A549 (cell line): ENCODE data around the gene TOGARAM1. TPM values are rescaled to one million over a fixed set of nuclear protein-coding genes. Genes with fewer than 3 reads are reported as not detected.

Experiments
- ATAC-seq, 2 experiments: fragments of 200-7000 bp in 1 of 2; fragments of >200 bp in 1 of 2; cut with Nextera tagmentation in 1 of 2; cut with Tn5 transposase in 1 of 2; 3 replicates each; pipeline versions ENCODE4 v1.8.0 to v1.9.1; 2018 to 2020; ENCODE audit warnings: mild to moderate bottlenecking in 1 of 2, moderate library complexity in 1 of 2
- CTCF ChIA-PET: fragments of 300-600 bp; sonication (Branson Sonifier 250); formaldehyde crosslinking; extraction: SDS; loops from one replicate; lab custom pipeline; 2021; ENCODE audit warnings: antibody characterized with exemption, inconsistent platforms; lab: Yijun Ruan, JAX
- POLR2A ChIA-PET: fragments of 350-600 bp; formaldehyde crosslinking; extraction: SDS; loops from one replicate; lab custom pipeline; 2021; ENCODE audit warnings: antibody characterized with exemption, inconsistent platforms; lab: Yijun Ruan, JAX
- DNase-seq, 2 experiments: peaks; one replicate each; pipeline versions ENCODE4 v3.0.0 to v3.0.0-alpha.2; 2011 to 2016; ENCODE audit warnings: low read depth in 1 of 2, low spot score in 1 of 2
- FAIRE-seq: peaks from 2 replicates; lab custom pipeline; 2011; peaks lifted over from hg19 to GRCh38; lab: Jason Lieb, UNC
- H3K27ac ChIP-seq, 2 experiments: fragments of >200 bp; sonication (Bioruptor Twin); formaldehyde crosslinking; 3 replicates each; pipeline ENCODE4 v1.5.1; 2016 to 2017
- H3K4me1 ChIP-seq: fragments of >200 bp; sonication (Bioruptor Twin); formaldehyde crosslinking; 3 replicates; pipeline ENCODE4 v1.6.1; 2016
- H3K4me2 ChIP-seq: fragments of >200 bp; sonication (Bioruptor Twin); formaldehyde crosslinking; 3 replicates; pipeline ENCODE4 v1.6.1; 2016
- H3K4me3 ChIP-seq: fragments of >200 bp; sonication (Bioruptor Twin); formaldehyde crosslinking; 3 replicates; pipeline ENCODE4 v1.5.1; 2016
- H3K9me3 ChIP-seq: fragments of >200 bp; sonication (Bioruptor Twin); formaldehyde crosslinking; 3 replicates; pipeline ENCODE4 v1.6.1; 2016
- CBX2 ChIP-seq: fragments of 200-600 bp; sonication (generic); IDR thresholded peaks from 2 replicates; pipeline ENCODE4 v1.6.1; 2016; ENCODE audit warnings: low read depth, mild to moderate bottlenecking, borderline replicate concordance
- CHD4 ChIP-seq: fragments of 200-600 bp; sonication (generic); IDR thresholded peaks from 2 replicates; pipeline ENCODE4 v1.6.1; 2016; ENCODE audit warnings: antibody characterized with exemption, mild to moderate bottlenecking, borderline replicate concordance
- CTCF ChIP-seq: fragments of >200 bp; sonication (Bioruptor Twin); formaldehyde crosslinking; IDR thresholded peaks from 3 replicates; pipeline ENCODE4 v1.5.1; 2016
- E2F6 ChIP-seq: IDR thresholded peaks from 2 replicates; pipeline ENCODE4 v1.6.1; 2012; ENCODE audit warnings: low read depth, borderline replicate concordance
- EHF ChIP-seq: fragments of 250-450 bp; sonication (Bioruptor Pico); IDR thresholded peaks from 2 replicates; pipeline ENCODE4 v1.5.0; 2020; ENCODE audit warnings: mild to moderate bottlenecking
- EHMT2 ChIP-seq: fragments of 200-600 bp; sonication (generic); IDR thresholded peaks from 2 replicates; pipeline ENCODE4 v1.6.1; 2016; ENCODE audit warnings: antibody characterized with exemption, low read depth, mild to moderate bottlenecking, moderate library complexity
- FOSL2 ChIP-seq, 2 experiments: fragments of 450-650 bp in 1 of 2; fragments of >200 bp in 1 of 2; sonication (Bioruptor Twin) in 1 of 2; formaldehyde crosslinking; IDR thresholded peaks; 2 replicates each; pipeline versions ENCODE4 v1.5.0 to v1.6.1; 2016 to 2020; ENCODE audit warnings: mild to moderate bottlenecking in 1 of 2, moderate library complexity in 1 of 2
- HEYL ChIP-seq: fragments of 250-450 bp; sonication (Bioruptor Pico); IDR thresholded peaks from 2 replicates; pipeline ENCODE4 v1.8.0; 2021; ENCODE audit warnings: mild to moderate bottlenecking, moderate library complexity
- KDM1A ChIP-seq: fragments of 200-600 bp; sonication (generic); IDR thresholded peaks from 2 replicates; pipeline ENCODE4 v1.6.1; 2016; ENCODE audit warnings: low read depth, mild to moderate bottlenecking
- KDM5A ChIP-seq: fragments of 200-600 bp; sonication (generic); IDR thresholded peaks from 2 replicates; pipeline ENCODE4 v1.6.1; 2016; ENCODE audit warnings: antibody characterized with exemption, mild to moderate bottlenecking
- MAZ ChIP-seq: fragments of 150-350 bp; IDR thresholded peaks from 2 replicates; pipeline ENCODE4 v1.6.1; 2014; ENCODE audit warnings: antibody characterized with exemption, low read depth, low read length, borderline replicate concordance
- MYC ChIP-seq: IDR thresholded peaks from 2 replicates; pipeline ENCODE4 v1.6.1; 2012; ENCODE audit warnings: mild to moderate bottlenecking, inconsistent platforms, low read length, improper control_type of control experiment, borderline replicate concordance
- NFE2L2 ChIP-seq: fragments of 150-350 bp; conservative IDR thresholded peaks from 2 replicates; pipeline ENCODE4 v1.6.1; 2014; ENCODE audit warnings: low read length
- NPAS2 ChIP-seq: fragments of 250-450 bp; sonication (Bioruptor Pico); IDR thresholded peaks from 2 replicates; pipeline ENCODE4 v1.8.0; 2022; ENCODE audit warnings: mild to moderate bottlenecking, moderate library complexity, borderline replicate concordance
- ZC3H11A ChIP-seq: fragments of 450-650 bp; IDR thresholded peaks from 2 replicates; pipeline ENCODE4 v1.6.1; 2014; ENCODE audit warnings: antibody characterized with exemption, mild to moderate bottlenecking
- ZNF302 ChIP-seq: fragments of 250-450 bp; sonication (Bioruptor Pico); IDR thresholded peaks from 2 replicates; pipeline ENCODE4 v1.9.0; 2021; ENCODE audit warnings: inconsistent platforms, mild to moderate bottlenecking, moderate library complexity
- WGBS: methylation state at CpG from one replicate; pipeline ENCODE4 v1.1.6; 2017; ENCODE audit errors: missing lambda C conversion rate; 5-methylcytosine and 5-hydroxymethylcytosine counted together
- polyA plus RNA-seq, 4 experiments: library from polyadenylated mRNA; depleted of rRNA in 3 of 4; stranded (reverse); fragments of >200 nt; fragmentation: RNase III in 1 of 4; extraction: RNeasy Plus Mini Kit Qiagen cat#74134 plus additional on column Dnase treatment in 1 of 4; gene quantifications; 2 replicates in 3 of 4; 3 replicates in 1 of 4; pipeline ENCODE4 v1.2.3, GENCODE V29; 2011 to 2017
- TF ChIP-seq, protein P1 (sequence below): fragments of 450-650 bp; IDR thresholded peaks from 2 replicates; pipeline ENCODE4 v1.6.1; 2014; ENCODE audit warnings: antibody characterized with exemption
- TF ChIP-seq, protein P2 (sequence below): fragments of >200 bp; sonication (Bioruptor Twin); formaldehyde crosslinking; IDR thresholded peaks from 2 replicates; pipeline ENCODE4 v1.6.1; 2016
- TF ChIP-seq, protein P3 (sequence below): fragments of 200-600 bp; sonication (generic); IDR thresholded peaks from 2 replicates; pipeline ENCODE4 v1.6.1; 2016; ENCODE audit warnings: antibody characterized with exemption, mild to moderate bottlenecking, moderate library complexity
- TF ChIP-seq, protein P4 (sequence below): fragments of 150-350 bp; IDR thresholded peaks from 2 replicates; pipeline ENCODE4 v1.6.1; 2014; ENCODE audit warnings: low read depth, mild to moderate bottlenecking, low read length

The TOGARAM1 gene
- polyA plus RNA-seq, 2 of the 4 experiments (the other 2 are of a cell fraction), result 7.6 to 17.6 TPM

DNA sequence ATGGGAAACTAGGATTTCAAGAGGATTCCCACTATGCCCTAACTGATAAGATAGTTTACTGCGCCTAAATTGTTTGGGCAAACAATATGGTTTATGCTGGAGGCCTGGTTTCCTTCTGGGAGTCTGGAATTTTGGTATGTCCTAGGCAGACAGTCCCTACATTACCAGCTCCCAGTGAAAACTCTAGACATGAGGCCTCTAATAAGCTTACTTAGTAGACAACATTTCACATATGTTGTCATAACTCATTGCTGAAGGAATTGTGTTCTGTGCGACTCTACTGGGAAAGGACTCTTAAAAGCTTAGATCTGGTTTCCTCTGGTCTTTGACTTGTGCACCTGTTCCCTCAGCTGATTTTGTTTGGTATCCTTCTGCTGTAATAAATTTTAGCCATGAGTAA, 104.0 kb downstream of the TOGARAM1 start:
- TF ChIP-seq KDM5A (no peak), CBX2 (no peak), E2F6 (no peak), EHMT2 (no peak), MAZ (no peak), KDM1A (no peak), CTCF (no peak), HEYL (CRISPR knock-in tag) (no peak), ZNF302 (no peak), NFE2L2 (no peak), CHD4 (no peak), EHF (no peak), ZC3H11A (no peak), NPAS2 (no peak), MYC (no peak), FOSL2 (IDR thresholded peaks at IDR 0.05) (no peak), FOSL2 (CRISPR knock-in tag; IDR thresholded peaks at IDR 0.05) (no peak)
- TF ChIP-seq, protein P1, sequence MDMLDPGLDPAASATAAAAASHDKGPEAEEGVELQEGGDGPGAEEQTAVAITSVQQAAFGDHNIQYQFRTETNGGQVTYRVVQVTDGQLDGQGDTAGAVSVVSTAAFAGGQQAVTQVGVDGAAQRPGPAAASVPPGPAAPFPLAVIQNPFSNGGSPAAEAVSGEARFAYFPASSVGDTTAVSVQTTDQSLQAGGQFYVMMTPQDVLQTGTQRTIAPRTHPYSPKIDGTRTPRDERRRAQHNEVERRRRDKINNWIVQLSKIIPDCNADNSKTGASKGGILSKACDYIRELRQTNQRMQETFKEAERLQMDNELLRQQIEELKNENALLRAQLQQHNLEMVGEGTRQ, result no peak
- TF ChIP-seq, protein P2, sequence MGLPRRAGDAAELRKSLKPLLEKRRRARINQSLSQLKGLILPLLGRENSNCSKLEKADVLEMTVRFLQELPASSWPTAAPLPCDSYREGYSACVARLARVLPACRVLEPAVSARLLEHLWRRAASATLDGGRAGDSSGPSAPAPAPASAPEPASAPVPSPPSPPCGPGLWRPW, result no peak
- TF ChIP-seq, protein P3, sequence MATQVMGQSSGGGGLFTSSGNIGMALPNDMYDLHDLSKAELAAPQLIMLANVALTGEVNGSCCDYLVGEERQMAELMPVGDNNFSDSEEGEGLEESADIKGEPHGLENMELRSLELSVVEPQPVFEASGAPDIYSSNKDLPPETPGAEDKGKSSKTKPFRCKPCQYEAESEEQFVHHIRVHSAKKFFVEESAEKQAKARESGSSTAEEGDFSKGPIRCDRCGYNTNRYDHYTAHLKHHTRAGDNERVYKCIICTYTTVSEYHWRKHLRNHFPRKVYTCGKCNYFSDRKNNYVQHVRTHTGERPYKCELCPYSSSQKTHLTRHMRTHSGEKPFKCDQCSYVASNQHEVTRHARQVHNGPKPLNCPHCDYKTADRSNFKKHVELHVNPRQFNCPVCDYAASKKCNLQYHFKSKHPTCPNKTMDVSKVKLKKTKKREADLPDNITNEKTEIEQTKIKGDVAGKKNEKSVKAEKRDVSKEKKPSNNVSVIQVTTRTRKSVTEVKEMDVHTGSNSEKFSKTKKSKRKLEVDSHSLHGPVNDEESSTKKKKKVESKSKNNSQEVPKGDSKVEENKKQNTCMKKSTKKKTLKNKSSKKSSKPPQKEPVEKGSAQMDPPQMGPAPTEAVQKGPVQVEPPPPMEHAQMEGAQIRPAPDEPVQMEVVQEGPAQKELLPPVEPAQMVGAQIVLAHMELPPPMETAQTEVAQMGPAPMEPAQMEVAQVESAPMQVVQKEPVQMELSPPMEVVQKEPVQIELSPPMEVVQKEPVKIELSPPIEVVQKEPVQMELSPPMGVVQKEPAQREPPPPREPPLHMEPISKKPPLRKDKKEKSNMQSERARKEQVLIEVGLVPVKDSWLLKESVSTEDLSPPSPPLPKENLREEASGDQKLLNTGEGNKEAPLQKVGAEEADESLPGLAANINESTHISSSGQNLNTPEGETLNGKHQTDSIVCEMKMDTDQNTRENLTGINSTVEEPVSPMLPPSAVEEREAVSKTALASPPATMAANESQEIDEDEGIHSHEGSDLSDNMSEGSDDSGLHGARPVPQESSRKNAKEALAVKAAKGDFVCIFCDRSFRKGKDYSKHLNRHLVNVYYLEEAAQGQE, result no peak
- TF ChIP-seq, protein P4, sequence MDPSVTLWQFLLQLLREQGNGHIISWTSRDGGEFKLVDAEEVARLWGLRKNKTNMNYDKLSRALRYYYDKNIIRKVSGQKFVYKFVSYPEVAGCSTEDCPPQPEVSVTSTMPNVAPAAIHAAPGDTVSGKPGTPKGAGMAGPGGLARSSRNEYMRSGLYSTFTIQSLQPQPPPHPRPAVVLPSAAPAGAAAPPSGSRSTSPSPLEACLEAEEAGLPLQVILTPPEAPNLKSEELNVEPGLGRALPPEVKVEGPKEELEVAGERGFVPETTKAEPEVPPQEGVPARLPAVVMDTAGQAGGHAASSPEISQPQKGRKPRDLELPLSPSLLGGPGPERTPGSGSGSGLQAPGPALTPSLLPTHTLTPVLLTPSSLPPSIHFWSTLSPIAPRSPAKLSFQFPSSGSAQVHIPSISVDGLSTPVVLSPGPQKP, result no peak
- TF ChIP-seq, all 56 proteins: peak for 0
- Histone ChIP-seq H3K4me2 (no peak overlapping the region), H3K27ac (no peak overlapping the region), H3K4me3 (no peak overlapping the region), H3K4me1 (no peaks in the 10 kb centered on the region), H3K9me3 (no peaks in the 10 kb centered on the region)
- POLR2A ChIA-PET, result no interaction called here
- CTCF ChIA-PET, result interaction anchor here (1.0 to 1.4 kb wide), 2 partner anchors 14 to 152 kb away, joined by 4 read pairs; no protein-coding TSS in a partner anchor
- DNase-seq (no peak), ATAC-seq (no peak), FAIRE-seq (no peak)
- WGBS, result 88% methylated on average over 2 of the region's 2 CpGs
